OCI-LY1 (cell line): ENCODE results near the gene ACTG1.

Source experiments
- CTCF ChIP-seq: fragments of 200-600 bp; sonication (generic), shearing (Covaris generic); IDR thresholded peaks from 2 replicates; pipeline ENCODE4 v1.5.1; 2017; ENCODE audit warnings: mild to moderate bottlenecking, antibody characterized with exemption, low read length, moderate library complexity, mixed read lengths
- EZH2 ChIP-seq: fragments of 200-600 bp; sonication (generic), shearing (Covaris generic); IDR thresholded peaks from 2 replicates; pipeline ENCODE4 v1.8.0; 2017; ENCODE audit warnings: borderline replicate concordance, mixed run types, mild to moderate bottlenecking, antibody characterized with exemption, low read length, moderate library complexity, mixed read lengths

DNA sequence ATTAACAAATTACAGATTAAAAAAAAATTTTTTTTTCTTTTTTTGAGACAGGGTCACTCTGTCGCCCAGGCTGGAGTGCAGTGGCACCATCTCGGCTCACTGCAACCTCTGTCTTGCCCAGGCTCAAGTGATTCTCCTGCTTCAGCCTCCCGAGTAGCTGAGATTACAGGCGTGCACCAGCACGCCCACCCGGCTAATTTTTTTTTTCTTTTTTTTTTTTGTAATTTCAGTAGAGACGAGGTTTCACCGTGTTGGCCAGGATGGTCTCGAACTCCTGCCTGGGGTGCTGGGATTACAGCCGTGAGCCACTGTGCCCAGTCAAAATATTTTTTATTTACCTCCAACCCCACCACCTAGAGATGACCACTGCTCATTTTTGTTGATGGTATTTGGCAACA, 25.5 kb downstream of the ACTG1 start:
- TF ChIP-seq CTCF = no peak
- TF ChIP-seq EZH2 = no peak
